ENCODE data around the gene ATP5PF. TPM values are rescaled to one million over a fixed set of nuclear protein-coding genes. Genes with fewer than 3 reads are reported as not detected.
A peak's percentile ranks its signal among the peaks of the same experiment; 100 is the strongest.

Gene ATP5PF
- total and polyA plus RNA-seq, 8 donors, result 35.5 to 158 (median 56.0) TPM

- H3K27me3 ChIP-seq, result no peaks in the 10 kb centered on the region
- H3K4me3 ChIP-seq, result no peak overlapping the region
- ATAC-seq (no peak), DNase-seq (no peak), FAIRE-seq (peak; percentile 20)
- H3K27ac ChIP-seq, result no peak overlapping the region
- no peak for TF ChIP-seq CTCF (IDR thresholded peaks at IDR 0.05)
- H3K4me1 ChIP-seq, result no peaks in the 10 kb centered on the region
- intact Hi-C loops (cut with DNase I), result no loop called here
- H3K9me3 ChIP-seq, result no peaks in the 10 kb centered on the region
- H3K36me3 ChIP-seq, result no peaks in the 10 kb centered on the region
Measured at GRCh38 chr21:25676451-25676850, 58.3 kb downstream of the ATP5PF start.

Other genes starting within 250 kb of the ATP5PF start
- 10 to 100 TPM in 4 of 6 donors, 1 to 10 TPM in 2; 9.6 to 14.7 (median 12.9) TPM for gene MRPL39, start 127.4 kb downstream of the ATP5PF start, total RNA-seq
- 10 to 100 TPM; 10.6 to 16.9 TPM for gene MRPL39, start 127.4 kb downstream of the ATP5PF start, polyA plus RNA-seq
- 1 to 10 TPM; 1.4 to 5.2 (median 2.7) TPM for gene JAM2, start 95.6 kb downstream of the ATP5PF start, total RNA-seq
- gene JAM2, start 95.6 kb downstream of the ATP5PF start, polyA plus RNA-seq, result 1 to 10 TPM; 2.4 to 8.5 TPM
- 10 to 100 TPM in 1 of 6 donors, 1 to 10 TPM in 5; 6.6 to 14.7 (median 9.1) TPM for gene GABPA, start 68 bp upstream of the ATP5PF start, total RNA-seq
- gene GABPA, start 68 bp upstream of the ATP5PF start, polyA plus RNA-seq, result 1 to 10 TPM; 3.7 to 6.3 TPM

All from pancreas (tissue), 10 donors.